A549 (cell line): ENCODE data around the gene BCAS3.
"Not testable (repeated sequence)": the region's sequence is repeated elsewhere in the genome, so short reads cannot be mapped to it uniquely, and the experiment has no call there.

ENCODE experiments used
- CTCF ChIP-seq: fragments of >200 bp; sonication (Bioruptor Twin); formaldehyde crosslinking; IDR thresholded peaks from 3 replicates; pipeline ENCODE4 v1.5.1; 2016
- MYC ChIP-seq: IDR thresholded peaks from 2 replicates; pipeline ENCODE4 v1.6.1; 2012; ENCODE audit warnings: mild to moderate bottlenecking, inconsistent platforms, low read length, improper control_type of control experiment, borderline replicate concordance
- POLR2A ChIP-seq: IDR thresholded peaks from 2 replicates; pipeline ENCODE4 v1.6.1; 2012; ENCODE audit warnings: mild to moderate bottlenecking, low read length
- RAD21 ChIP-seq, 2 experiments: fragments of >200 bp in 1 of 2; sonication (Bioruptor Twin) in 1 of 2; formaldehyde crosslinking in 1 of 2; IDR thresholded peaks in 1 of 2; conservative IDR thresholded peaks in 1 of 2; 2 replicates in 1 of 2; 3 replicates in 1 of 2; pipeline ENCODE4 v1.6.1; 2012 to 2018; ENCODE audit warnings: inconsistent platforms in 1 of 2
- RARB ChIP-seq: fragments of 250-450 bp; sonication (Bioruptor Pico); IDR thresholded peaks from 2 replicates; pipeline ENCODE4 v1.8.0; 2021; ENCODE audit warnings: mild to moderate bottlenecking, moderate library complexity
- SMC3 ChIP-seq: fragments of >200 bp; sonication (Bioruptor Twin); formaldehyde crosslinking; IDR thresholded peaks from 3 replicates; pipeline ENCODE4 v1.6.1; 2018; ENCODE audit warnings: inconsistent platforms
- TFCP2L1 ChIP-seq: fragments of 250-450 bp; sonication (Bioruptor Pico); IDR thresholded peaks from 2 replicates; pipeline ENCODE4 v1.5.0; 2021; ENCODE audit warnings: mild to moderate bottlenecking
- TP53 ChIP-seq: fragments of 250-450 bp; sonication (Bioruptor Pico); IDR thresholded peaks from 2 replicates; pipeline ENCODE4 v1.5.0; 2021; ENCODE audit warnings: mild to moderate bottlenecking, moderate library complexity
- USF2 ChIP-seq: fragments of 450-650 bp; IDR thresholded peaks from 2 replicates; pipeline ENCODE4 v1.6.1; 2014; ENCODE audit warnings: antibody characterized with exemption

GRCh38 chr17:60771621-60772020 is 94.0 kb downstream of the BCAS3 start:
- not testable (repeated sequence) for TF ChIP-seq MYC; CTCF; SMC3; TP53 (CRISPR knock-in tag); TFCP2L1 (CRISPR knock-in tag); RARB; RAD21 (conservative IDR thresholded peaks at IDR 0.05 in 1 of 2, IDR thresholded peaks at IDR 0.05 in 1 of 2); USF2; POLR2A
